Astrocyte of the spinal cord (primary cell): Measurements from ENCODE around the gene ITGAV.
A peak's percentile ranks its signal among the peaks of the same experiment; 100 is the strongest.

ENCODE experiments used
- DNase-seq: peaks from one replicate; pipeline ENCODE4 v3.0.0; 2011; ENCODE audit warnings: low read depth, low spot score
- H3K4me3 ChIP-seq: 2 replicates; pipeline ENCODE4 v1.5.1; 2011; ENCODE audit warnings: low read depth, mild to moderate bottlenecking, low read length, moderate library complexity
- CTCF ChIP-seq: IDR thresholded peaks from 2 replicates; pipeline ENCODE4 v1.5.1; 2012; ENCODE audit warnings: low read depth, mild to moderate bottlenecking, low read length, inconsistent platforms
- in situ Hi-C: cut with HindIII; loops from 2 replicates; pipeline ENCODE4 v1.10.0; 2017; ENCODE audit warnings: low sequenced_read_pairs

ITGAV gene

DNA sequence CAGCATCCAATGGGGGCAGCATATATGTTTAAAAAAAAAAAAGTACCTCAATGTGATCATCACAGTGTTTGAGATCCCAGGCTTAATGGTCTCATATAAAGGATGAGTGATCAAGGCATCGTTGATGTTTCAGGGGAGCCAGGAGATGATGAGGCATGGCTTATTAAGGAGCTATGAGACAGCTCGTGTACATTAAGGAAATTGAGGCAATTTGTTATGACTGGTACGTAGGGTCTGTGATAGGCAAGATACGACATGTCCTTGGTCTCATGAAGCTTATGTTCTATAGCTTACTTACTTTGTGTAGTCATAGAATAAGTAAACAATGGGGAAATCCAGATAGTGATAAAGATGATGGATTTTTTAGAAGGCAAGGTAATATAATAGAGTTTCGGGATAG lies 54.9 kb downstream of the ITGAV start:
- no peak for TF ChIP-seq CTCF
- no peak overlapping the region for H3K4me3 ChIP-seq
- in situ Hi-C loops, result no loop called here
- DNase-seq, result no peak

- in situ Hi-C loops, result no loop called here
- no peak for TF ChIP-seq CTCF
- no peak for DNase-seq
- H3K4me3 ChIP-seq, result no peak overlapping the region
Measured at GRCh38 chr2:186645999-186646398, 56.1 kb downstream of the ITGAV start.

GRCh38 chr2:186648130-186648529 lies 58.3 kb downstream of the ITGAV start:
- TF ChIP-seq CTCF, result no peak
- in situ Hi-C loops, result no loop called here
- DNase-seq, result peak; percentile 13
- no peak overlapping the region for H3K4me3 ChIP-seq

- H3K4me3 ChIP-seq, result no peak overlapping the region
- no peak for DNase-seq
- TF ChIP-seq CTCF, result no peak
- in situ Hi-C loops, result no loop called here
Measured at GRCh38 chr2:186653511-186653910, 63.7 kb downstream of the ITGAV start.

- no peak overlapping the region for H3K4me3 ChIP-seq
- no peak for TF ChIP-seq CTCF
- DNase-seq, result no peak
- in situ Hi-C loops, result no loop called here
Measured at GRCh38 chr2:186659383-186659782, 69.5 kb downstream of the ITGAV start.

DNA sequence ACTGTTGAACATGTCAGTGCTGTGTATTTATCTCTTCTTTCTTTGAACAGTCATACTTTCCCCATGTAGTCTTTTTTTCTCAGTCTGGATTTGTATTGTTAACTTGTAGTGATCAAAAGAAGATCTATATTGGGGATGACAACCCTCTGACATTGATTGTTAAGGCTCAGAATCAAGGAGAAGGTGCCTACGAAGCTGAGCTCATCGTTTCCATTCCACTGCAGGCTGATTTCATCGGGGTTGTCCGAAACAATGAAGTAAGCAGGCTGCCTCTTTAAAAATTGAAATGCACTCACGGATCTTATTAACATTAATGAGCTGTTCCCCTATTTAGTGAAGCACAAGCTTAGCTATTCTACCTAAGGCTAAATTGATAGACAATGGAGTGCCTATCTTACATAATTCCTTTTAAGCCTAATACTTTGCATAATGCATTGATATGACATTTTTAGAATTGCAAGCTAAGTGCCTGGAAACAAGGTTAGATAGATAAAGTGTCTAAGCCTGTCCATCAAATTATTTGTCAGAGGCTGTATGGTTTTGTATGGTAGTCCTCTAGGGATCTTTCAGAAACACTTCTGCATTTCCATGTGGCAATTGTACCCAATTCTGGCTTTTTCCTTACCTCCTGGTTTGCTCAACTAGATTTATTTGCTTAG lies 74.7 kb downstream of the ITGAV start:
- in situ Hi-C loops, result no loop called here
- TF ChIP-seq CTCF, result no peak
- no peak overlapping the region for H3K4me3 ChIP-seq
- DNase-seq, result no peak
